ENCODE data around the gene OVAAL. TPM values are rescaled to one million over a fixed set of nuclear protein-coding genes. Genes with fewer than 3 reads are reported as not detected.

Gene OVAAL
- total and polyA plus RNA-seq, 9 of the 15 experiments (the other 6 are each of a cell fraction or from before 2014, with no cell fraction given): 0.04 to 0.18 (median 0.08) TPM; not detected in 4

GRCh38 chr1:180609643-180610555, 51.1 kb downstream of the OVAAL start (continued):
- TF ChIP-seq NFIC (IDR thresholded peaks at IDR 0.05) (no peak), FOXO4 (CRISPR knock-in tag; IDR thresholded peaks at IDR 0.05) (0 out of 2 replicates have a peak, but pooled peaks have one; percentile 12), GABPA (tag; conservative IDR thresholded peaks at IDR 0.05; ENCODE audit: low read depth) (0 out of 2 replicates have a peak, but pooled peaks have one; percentile 45), ZNF766 (CRISPR knock-in tag; conservative IDR thresholded peaks at IDR 0.05) (peak; percentile 37; the same call in 1 of the 2 replicates), ARID1B (IDR thresholded peaks at IDR 0.05) (no peak), FOXP4 (CRISPR knock-in tag; IDR thresholded peaks at IDR 0.05; ENCODE audit: borderline replicate concordance) (no peak), POLR2AphosphoS5 (IDR thresholded peaks at IDR 0.05; ENCODE audit: control insufficient read depth, insufficient read depth, low read depth, low read length) (peak; percentile 74), RFX5 (IDR thresholded peaks at IDR 0.05; ENCODE audit: low read depth, low read length) (no peak), CHAMP1 (IDR thresholded peaks at IDR 0.05) (peak; percentile 68; the same call in 1 of the 2 replicates), ZNF121 (CRISPR knock-in tag; conservative IDR thresholded peaks at IDR 0.05) (no peak), TGIF2 (CRISPR knock-in tag; IDR thresholded peaks at IDR 0.05) (no peak), AFF4 (CRISPR knock-in tag; IDR thresholded peaks at IDR 0.05) (no peak), ZNF239 (CRISPR knock-in tag; IDR thresholded peaks at IDR 0.05) (no peak), JUND (IDR thresholded peaks at IDR 0.05; ENCODE audit: borderline replicate concordance, low read depth, low read length) (0 out of 2 replicates have a peak, but pooled peaks have one; percentile 38), JUND (tag; IDR thresholded peaks at IDR 0.05; ENCODE audit: borderline replicate concordance, low read depth, low read length) (peak; percentile 35; the same call in 1 of the 3 replicates), MED1 (CRISPR knock-in tag; IDR thresholded peaks at IDR 0.05; ENCODE audit: borderline replicate concordance) (no peak)
